Erythroblast (primary cell): ENCODE measurements around the gene ATP5PD.

Source experiments
- GATA1 ChIP-seq: IDR thresholded peaks from 2 replicates; pipeline ENCODE4 v1.6.1; 2011; ENCODE audit warnings: low read depth, mild to moderate bottlenecking, control low read depth, low read length, moderate library complexity
- POLR2A ChIP-seq: IDR thresholded peaks from 2 replicates; pipeline ENCODE4 v1.6.1; 2011; ENCODE audit warnings: mild to moderate bottlenecking, low read length

DNA sequence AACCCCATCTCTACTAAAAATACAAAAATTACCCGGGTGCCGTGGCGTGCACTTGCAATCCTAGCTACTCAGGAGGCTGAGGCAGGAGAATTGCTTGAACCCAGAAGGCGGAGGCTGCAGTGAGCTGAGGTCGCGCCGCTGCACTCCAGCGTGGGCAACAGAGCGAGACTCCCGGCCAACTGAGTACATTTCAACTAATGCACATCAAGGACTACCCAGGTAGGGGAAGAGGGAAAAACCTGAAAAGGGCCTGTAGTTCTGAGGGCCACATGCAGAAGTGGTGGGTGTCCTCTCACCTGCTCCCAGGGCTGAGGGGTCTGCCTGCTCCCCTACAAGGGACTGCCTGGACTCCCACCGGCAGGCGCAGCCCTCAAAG lies 40.4 kb upstream of the ATP5PD start:
- TF ChIP-seq POLR2A (no peak), GATA1 (no peak)
